ENCODE data around the gene SAMM50. TPM values are rescaled to one million over a fixed set of nuclear protein-coding genes. Genes with fewer than 3 reads are reported as not detected.
A peak's percentile ranks its signal among the peaks of the same experiment; 100 is the strongest.

The SAMM50 gene
- total RNA-seq, 6 donors from 2014 or later: 17.8 to 34.7 (median 25.0) TPM

DNA sequence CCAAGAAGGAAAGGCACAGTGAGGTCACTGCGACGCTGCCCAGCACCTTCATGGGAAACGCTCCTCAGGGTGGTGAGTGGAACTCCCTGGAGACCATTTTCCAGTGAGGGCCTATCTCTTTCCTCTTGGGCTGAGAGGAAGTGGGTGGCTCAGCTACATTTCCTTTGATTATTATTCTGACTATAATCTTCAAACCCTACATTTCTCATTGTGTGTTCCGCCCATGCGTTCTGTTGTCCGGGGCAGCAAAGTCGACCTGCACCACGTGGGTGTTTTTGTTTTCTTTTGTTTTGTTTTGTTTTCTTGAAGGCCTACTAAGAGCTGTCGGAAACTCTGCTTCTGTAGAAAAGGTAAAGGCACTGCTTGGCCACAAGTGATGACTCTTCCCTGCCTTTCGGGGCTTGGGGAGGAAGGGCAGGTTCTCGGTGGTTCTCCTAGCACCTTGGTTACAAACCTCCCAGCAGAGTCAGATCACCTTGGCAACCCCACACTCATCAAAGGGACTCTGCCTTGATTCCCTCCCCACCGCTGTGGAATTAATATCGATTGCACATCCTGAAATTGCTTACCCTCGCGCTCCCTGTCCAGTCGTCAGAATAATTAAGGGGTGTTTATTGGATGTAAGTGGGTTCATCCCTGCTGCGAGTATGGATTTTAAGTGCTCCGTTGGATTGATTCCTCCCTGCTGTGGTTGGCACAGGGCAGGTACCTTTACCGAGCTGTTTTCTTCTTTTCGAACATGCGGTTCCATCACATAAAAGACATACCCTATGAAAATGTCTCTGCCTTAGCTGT lies 76.1 kb downstream of the SAMM50 start:
- Histone ChIP-seq H3K4me1 (peaks cover 35 to 58% (median 41%) of the 10 kb centered on the region in 4 donors), H3K9me3 (no peaks in the 10 kb centered on the region), H3K27me3 (no peaks in the 10 kb centered on the region), H3K4me3 (no peak overlapping the region), H3K27ac (peak overlapping the region; percentile 80 to 98 (median 96)), H3K36me3 (no peaks in the 10 kb centered on the region)
- WGBS, 2 donors: 62 to 70% methylated on average over 21 of the region's 21 CpGs
- TF ChIP-seq POLR2AphosphoS5 (IDR thresholded peaks at IDR 0.05) (peak; percentile 56 to 68), POLR2A (IDR thresholded peaks at IDR 0.05) (peak in 1 of 4 donors; percentile 3), EP300 (IDR thresholded peaks at IDR 0.05) (peak in 2 of 4 donors; percentile 38 to 50)
- TF ChIP-seq, protein P1, sequence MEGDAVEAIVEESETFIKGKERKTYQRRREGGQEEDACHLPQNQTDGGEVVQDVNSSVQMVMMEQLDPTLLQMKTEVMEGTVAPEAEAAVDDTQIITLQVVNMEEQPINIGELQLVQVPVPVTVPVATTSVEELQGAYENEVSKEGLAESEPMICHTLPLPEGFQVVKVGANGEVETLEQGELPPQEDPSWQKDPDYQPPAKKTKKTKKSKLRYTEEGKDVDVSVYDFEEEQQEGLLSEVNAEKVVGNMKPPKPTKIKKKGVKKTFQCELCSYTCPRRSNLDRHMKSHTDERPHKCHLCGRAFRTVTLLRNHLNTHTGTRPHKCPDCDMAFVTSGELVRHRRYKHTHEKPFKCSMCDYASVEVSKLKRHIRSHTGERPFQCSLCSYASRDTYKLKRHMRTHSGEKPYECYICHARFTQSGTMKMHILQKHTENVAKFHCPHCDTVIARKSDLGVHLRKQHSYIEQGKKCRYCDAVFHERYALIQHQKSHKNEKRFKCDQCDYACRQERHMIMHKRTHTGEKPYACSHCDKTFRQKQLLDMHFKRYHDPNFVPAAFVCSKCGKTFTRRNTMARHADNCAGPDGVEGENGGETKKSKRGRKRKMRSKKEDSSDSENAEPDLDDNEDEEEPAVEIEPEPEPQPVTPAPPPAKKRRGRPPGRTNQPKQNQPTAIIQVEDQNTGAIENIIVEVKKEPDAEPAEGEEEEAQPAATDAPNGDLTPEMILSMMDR (IDR thresholded peaks at IDR 0.05): no peak
- DNase-seq (no peak), ATAC-seq (ENCODE audit: low FRiP score in 2 of 2) (no peak)

DNA sequence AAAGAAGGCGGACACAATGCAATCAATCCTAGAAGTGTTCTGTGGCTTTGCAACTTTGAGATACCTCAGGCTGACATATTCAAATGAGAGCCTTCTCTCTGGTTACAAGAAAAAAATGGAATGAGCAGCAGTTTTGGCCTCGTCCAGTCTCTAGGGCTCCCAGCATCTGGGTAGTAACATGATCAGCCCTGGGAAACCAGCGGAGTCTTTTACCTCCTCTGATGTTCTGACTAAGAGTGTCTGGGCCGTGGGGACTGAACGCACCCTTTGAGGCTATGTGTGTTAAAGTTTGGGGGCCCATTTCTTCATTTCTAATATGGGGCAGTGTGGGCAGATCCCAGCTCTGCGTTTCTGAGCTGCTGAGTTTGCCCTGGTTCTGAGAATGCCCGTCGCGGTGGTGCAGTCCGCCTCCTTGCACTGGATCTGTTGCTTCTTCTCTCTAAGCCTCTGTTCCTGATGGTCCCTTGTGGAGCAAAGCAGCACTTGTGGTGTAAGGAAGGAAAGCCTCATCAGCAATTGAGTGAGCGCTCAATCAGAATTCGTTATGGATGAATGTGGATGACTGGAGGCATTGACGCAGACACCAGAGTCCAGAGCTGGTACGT lies 77.0 kb downstream of the SAMM50 start:
- peak overlapping the region in 3 of 4 donors; percentile 52 to 97 (median 94) for H3K27ac ChIP-seq
- 90 to 95% methylated on average over 14 of the region's 14 CpGs for WGBS, 2 donors

DNA sequence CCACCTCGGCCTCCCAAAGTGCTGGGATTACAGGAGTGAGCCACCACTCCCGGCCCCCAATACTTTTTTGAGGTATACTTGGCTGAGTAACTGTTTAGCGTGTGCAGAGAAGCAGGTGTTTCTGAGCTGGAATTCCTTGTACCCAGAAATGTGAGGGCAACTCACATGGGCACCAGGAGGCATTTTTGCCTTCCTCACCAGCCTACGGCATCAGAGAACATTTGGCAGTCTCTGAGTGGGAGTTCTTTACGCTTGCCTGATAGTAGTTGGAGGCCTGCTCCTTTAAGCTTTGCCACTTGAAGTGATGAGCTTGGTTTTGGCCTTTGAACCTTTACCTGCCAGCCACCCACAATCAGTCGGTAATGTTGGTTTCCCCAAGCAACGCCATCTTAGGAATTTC lies 78.0 kb downstream of the SAMM50 start:
- Histone ChIP-seq H3K36me3 (no peaks in the 10 kb centered on the region), H3K27me3 (no peaks in the 10 kb centered on the region), H3K27ac (peak overlapping the region in 3 of 4 donors; percentile 27 to 97 (median 94)), H3K4me1 (peaks cover 28 to 47% (median 32%) of the 10 kb centered on the region in 4 donors), H3K9me3 (no peaks in the 10 kb centered on the region), H3K4me3 (no peak overlapping the region)
- WGBS, 2 donors: 94 to 96% methylated on average over 5 to 7 of the region's 7 CpGs
- no peak for DNase-seq
- TF ChIP-seq POLR2A (IDR thresholded peaks at IDR 0.05): no peak
- no peak for TF ChIP-seq EP300 (IDR thresholded peaks at IDR 0.05)
- TF ChIP-seq, protein P1 (IDR thresholded peaks at IDR 0.05): no peak
- no peak for TF ChIP-seq POLR2AphosphoS5 (IDR thresholded peaks at IDR 0.05)
- ATAC-seq (ENCODE audit: low FRiP score in 2 of 2): no peak

More for the DNA sequence above, 77.0 kb downstream of the SAMM50 start:
- no peaks in the 10 kb centered on the region for H3K36me3 ChIP-seq
- no peaks in the 10 kb centered on the region for H3K9me3 ChIP-seq
- no peak for DNase-seq
- H3K4me3 ChIP-seq: no peak overlapping the region
- peaks cover 31 to 49% (median 38%) of the 10 kb centered on the region in 4 donors for H3K4me1 ChIP-seq
- H3K27me3 ChIP-seq: no peaks in the 10 kb centered on the region
- TF ChIP-seq POLR2AphosphoS5 (IDR thresholded peaks at IDR 0.05) (no peak), EP300 (IDR thresholded peaks at IDR 0.05) (no peak), POLR2A (IDR thresholded peaks at IDR 0.05) (no peak)
- TF ChIP-seq, protein P1 (IDR thresholded peaks at IDR 0.05): no peak
- peak in 1 of 2 donors; percentile 68 for ATAC-seq (ENCODE audit: low FRiP score in 2 of 2)

DNA sequence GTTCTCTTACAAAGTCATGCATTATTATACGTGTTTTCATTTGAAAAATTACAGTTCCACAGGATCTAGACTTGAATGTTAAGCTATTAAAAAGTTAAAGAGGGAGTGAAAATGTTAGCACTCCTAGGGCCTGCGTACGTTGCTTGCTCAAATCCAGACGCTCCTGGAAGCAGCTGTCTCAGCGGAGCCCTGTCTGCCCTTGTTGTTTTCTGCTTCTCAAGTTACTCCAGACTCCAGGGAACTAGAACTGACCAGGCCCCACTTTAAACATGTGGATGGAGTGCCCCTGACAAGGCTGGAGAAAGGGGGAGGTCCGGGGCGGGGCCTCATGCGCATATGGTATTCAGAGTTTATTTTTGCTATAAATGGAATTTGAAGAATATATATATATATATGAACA lies 78.5 kb downstream of the SAMM50 start:
- peaks cover 27 to 46% (median 30%) of the 10 kb centered on the region in 4 donors for H3K4me1 ChIP-seq
- no peaks in the 10 kb centered on the region for H3K9me3 ChIP-seq
- DNase-seq (no peak), ATAC-seq (ENCODE audit: low FRiP score in 2 of 2) (no peak)
- TF ChIP-seq POLR2A (IDR thresholded peaks at IDR 0.05) (no peak), EP300 (IDR thresholded peaks at IDR 0.05) (no peak), POLR2AphosphoS5 (IDR thresholded peaks at IDR 0.05) (no peak)
- TF ChIP-seq, protein P1 (IDR thresholded peaks at IDR 0.05): no peak
- no peak overlapping the region for H3K4me3 ChIP-seq
- 74 to 75% methylated on average over 8 of the region's 8 CpGs for WGBS, 2 donors
- no peaks in the 10 kb centered on the region for H3K27me3 ChIP-seq
- H3K36me3 ChIP-seq: no peaks in the 10 kb centered on the region
- H3K27ac ChIP-seq: peak overlapping the region in 2 of 4 donors; percentile 94 to 97
